ENCODE measurements around the gene ZNF774. TPM values are rescaled to one million over a fixed set of nuclear protein-coding genes. Genes with fewer than 3 reads are reported as not detected.

ZNF774 gene
- total RNA-seq, 4 donors from 2014 or later = 0.75 to 22.5 (median 10.2) TPM

DNA sequence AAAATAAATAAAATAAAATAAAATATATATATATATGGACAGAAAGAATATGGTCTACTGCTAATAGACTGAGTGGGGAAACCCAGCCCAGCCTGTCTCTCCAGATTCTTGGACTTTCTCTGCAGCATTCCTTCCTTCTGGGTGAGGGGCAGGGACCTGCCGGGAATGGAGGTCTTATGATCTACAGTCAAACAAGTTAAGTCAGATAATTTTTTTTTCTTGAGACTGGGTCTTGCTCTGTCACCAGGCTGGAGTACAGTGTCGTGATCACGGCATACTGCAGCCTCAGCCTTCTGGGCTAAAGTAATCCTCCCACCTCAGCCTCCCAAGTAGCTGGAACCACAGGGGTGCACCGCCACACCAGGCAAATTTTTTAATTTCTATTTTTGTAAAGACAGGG, 33.5 kb upstream of the ZNF774 start:
- WGBS, 2 donors (ENCODE audit: low coverage in 1 of 2) = 83 to 98% methylated on average over 2 to 4 of the region's 4 CpGs
- no peaks in the 10 kb centered on the region for H3K27me3 ChIP-seq
- TF ChIP-seq POLR2AphosphoS5 (IDR thresholded peaks at IDR 0.05) = no peak
- TF ChIP-seq POLR2A (IDR thresholded peaks at IDR 0.05) = no peak
- no peak for TF ChIP-seq EP300 (IDR thresholded peaks at IDR 0.05; ENCODE audit: low read depth)
- TF ChIP-seq, protein P1, sequence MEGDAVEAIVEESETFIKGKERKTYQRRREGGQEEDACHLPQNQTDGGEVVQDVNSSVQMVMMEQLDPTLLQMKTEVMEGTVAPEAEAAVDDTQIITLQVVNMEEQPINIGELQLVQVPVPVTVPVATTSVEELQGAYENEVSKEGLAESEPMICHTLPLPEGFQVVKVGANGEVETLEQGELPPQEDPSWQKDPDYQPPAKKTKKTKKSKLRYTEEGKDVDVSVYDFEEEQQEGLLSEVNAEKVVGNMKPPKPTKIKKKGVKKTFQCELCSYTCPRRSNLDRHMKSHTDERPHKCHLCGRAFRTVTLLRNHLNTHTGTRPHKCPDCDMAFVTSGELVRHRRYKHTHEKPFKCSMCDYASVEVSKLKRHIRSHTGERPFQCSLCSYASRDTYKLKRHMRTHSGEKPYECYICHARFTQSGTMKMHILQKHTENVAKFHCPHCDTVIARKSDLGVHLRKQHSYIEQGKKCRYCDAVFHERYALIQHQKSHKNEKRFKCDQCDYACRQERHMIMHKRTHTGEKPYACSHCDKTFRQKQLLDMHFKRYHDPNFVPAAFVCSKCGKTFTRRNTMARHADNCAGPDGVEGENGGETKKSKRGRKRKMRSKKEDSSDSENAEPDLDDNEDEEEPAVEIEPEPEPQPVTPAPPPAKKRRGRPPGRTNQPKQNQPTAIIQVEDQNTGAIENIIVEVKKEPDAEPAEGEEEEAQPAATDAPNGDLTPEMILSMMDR (IDR thresholded peaks at IDR 0.05) = no peak
- no peak overlapping the region for H3K27ac ChIP-seq
- DNase-seq = no peak
- H3K4me3 ChIP-seq = no peak overlapping the region
- no peaks in the 10 kb centered on the region for H3K36me3 ChIP-seq
- intact Hi-C loops (cut with DNase I; ENCODE audit: low total_unique reads) = loop anchor here (2.0 kb wide), 1 partner anchor 164 kb away; no protein-coding TSS in a partner anchor
- in situ Hi-C loops (cut with MboI; ENCODE audit: low pct_ligation_motif_present in 1 of 4, low pct_unique_long_range_greater_than_20kb in 1 of 4, low sequenced_read_pairs in 3 of 4) = loop anchor here in 2 of 4 donors (25.0 kb wide), 2 partner anchors 294 to 569 kb away; partner anchors contain the start of gene FES (in 1 of the 2)
- H3K4me1 ChIP-seq = peaks cover 11 to 34% (median 23%) of the 10 kb centered on the region in 4 donors
- no peaks in the 10 kb centered on the region for H3K9me3 ChIP-seq

DNA sequence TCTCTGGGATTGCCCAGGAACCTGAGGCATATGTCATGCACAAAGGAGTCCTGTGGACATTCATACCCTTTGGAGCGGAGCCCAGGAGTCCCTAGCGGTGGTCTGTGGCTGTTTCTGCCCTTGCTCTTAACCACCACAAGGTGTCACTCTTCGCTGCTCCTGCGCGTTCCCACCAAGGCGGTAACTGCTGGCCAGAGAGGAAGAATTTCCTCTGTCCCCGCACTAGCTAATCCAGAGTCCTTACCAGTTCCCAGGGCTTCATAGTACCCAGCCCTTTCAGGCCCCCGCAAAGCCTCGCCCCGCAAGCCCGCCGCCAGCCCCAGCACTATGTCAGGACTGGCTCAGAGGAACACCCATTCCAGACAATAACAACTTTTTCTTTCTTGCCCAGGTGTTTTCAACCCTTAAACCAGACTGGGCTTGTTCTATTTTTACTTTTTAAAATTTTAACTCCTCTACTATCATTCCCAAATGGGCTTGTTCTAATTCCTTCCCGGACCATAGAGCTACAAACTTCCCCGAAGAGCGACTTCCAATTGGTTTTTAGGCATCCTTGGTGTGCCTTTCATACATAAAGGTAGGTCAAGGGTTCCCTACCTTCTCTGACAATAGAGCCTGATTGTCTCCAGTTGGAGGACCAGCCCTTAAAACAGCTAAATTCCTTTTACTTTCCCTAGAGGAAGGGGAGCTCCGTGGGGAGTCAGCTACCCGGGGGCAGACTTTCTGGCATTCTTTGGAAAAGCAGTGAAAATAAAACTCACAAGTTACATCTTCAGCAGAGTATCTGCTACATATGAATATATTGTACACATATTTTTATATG, 31.8 kb upstream of the ZNF774 start:
- H3K4me3 ChIP-seq = peak overlapping the region in 1 of 4 donors; percentile 37
- WGBS, 2 donors (ENCODE audit: low coverage in 1 of 2) = 8 to 11% methylated on average over 13 to 17 of the region's 17 CpGs
- H3K4me1 ChIP-seq = peaks cover 11 to 28% (median 20%) of the 10 kb centered on the region in 4 donors

DNA sequence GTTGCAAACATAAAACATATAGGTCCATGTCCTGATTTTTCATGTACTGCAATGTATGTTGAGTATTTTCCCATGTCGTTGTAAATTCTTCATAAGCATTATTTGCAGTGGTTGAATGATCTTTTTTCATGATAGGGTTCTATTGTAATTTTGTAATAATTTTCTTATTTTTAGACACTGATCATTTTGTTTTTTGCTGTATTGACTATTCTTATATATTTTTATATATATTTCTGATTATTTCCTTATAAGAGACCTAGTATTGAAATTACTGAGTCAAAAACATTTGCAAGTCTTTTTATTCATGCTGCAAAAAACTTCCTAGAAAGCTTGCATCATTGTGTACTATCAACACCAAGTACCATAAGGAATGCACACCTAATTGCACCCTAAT, 31.2 kb upstream of the ZNF774 start:
- 29 to 48% methylated on average over 1 of the region's 1 CpG for whole genome bisulfite sequencing, 2 donors (ENCODE audit: low coverage in 1 of 2)
- DNase-seq = no peak
- H3K4me1 ChIP-seq = peaks cover 6 to 22% (median 14%) of the 10 kb centered on the region in 4 donors
- no peak overlapping the region for H3K4me3 ChIP-seq
- in situ Hi-C loops (cut with MboI; ENCODE audit: low pct_ligation_motif_present in 1 of 4, low pct_unique_long_range_greater_than_20kb in 1 of 4, low sequenced_read_pairs in 3 of 4) = loop anchor here (10.0 to 25.0 kb wide), 3 partner anchors 154 to 566 kb away; partner anchors contain the start of gene FES (in 1 of the 4)
- H3K36me3 ChIP-seq = no peaks in the 10 kb centered on the region
- H3K27ac ChIP-seq = peak overlapping the region in 2 of 4 donors; percentile 61 to 75
- no peak for TF ChIP-seq POLR2AphosphoS5 (IDR thresholded peaks at IDR 0.05)
- TF ChIP-seq, protein P1 (IDR thresholded peaks at IDR 0.05) = no peak
- no peak for TF ChIP-seq POLR2A (IDR thresholded peaks at IDR 0.05)
- no peak for TF ChIP-seq EP300 (IDR thresholded peaks at IDR 0.05; ENCODE audit: low read depth)
- intact Hi-C loops (cut with DNase I; ENCODE audit: low total_unique reads) = no loop called here
- no peaks in the 10 kb centered on the region for H3K9me3 ChIP-seq
- no peaks in the 10 kb centered on the region for H3K27me3 ChIP-seq

More for the DNA sequence above, 31.8 kb upstream of the ZNF774 start:
- peak overlapping the region; percentile 38 to 75 (median 58) for H3K27ac ChIP-seq
- no peak for TF ChIP-seq POLR2AphosphoS5 (IDR thresholded peaks at IDR 0.05)
- no peak for TF ChIP-seq EP300 (IDR thresholded peaks at IDR 0.05; ENCODE audit: low read depth)
- TF ChIP-seq POLR2A (IDR thresholded peaks at IDR 0.05) = no peak
- TF ChIP-seq, protein P1 (IDR thresholded peaks at IDR 0.05) = peak; percentile 98 to 99 (median 99)
- H3K27me3 ChIP-seq = no peaks in the 10 kb centered on the region
- H3K36me3 ChIP-seq = no peaks in the 10 kb centered on the region
- intact Hi-C loops (cut with DNase I; ENCODE audit: low total_unique reads) = no loop called here
- in situ Hi-C loops (cut with MboI; ENCODE audit: low pct_ligation_motif_present in 1 of 4, low pct_unique_long_range_greater_than_20kb in 1 of 4, low sequenced_read_pairs in 3 of 4) = loop anchor here (10.0 to 25.0 kb wide), 3 partner anchors 155 to 567 kb away; partner anchors contain the start of gene FES (in 1 of the 4)
- peak; percentile 79 for DNase-seq
- no peaks in the 10 kb centered on the region for H3K9me3 ChIP-seq

DNA sequence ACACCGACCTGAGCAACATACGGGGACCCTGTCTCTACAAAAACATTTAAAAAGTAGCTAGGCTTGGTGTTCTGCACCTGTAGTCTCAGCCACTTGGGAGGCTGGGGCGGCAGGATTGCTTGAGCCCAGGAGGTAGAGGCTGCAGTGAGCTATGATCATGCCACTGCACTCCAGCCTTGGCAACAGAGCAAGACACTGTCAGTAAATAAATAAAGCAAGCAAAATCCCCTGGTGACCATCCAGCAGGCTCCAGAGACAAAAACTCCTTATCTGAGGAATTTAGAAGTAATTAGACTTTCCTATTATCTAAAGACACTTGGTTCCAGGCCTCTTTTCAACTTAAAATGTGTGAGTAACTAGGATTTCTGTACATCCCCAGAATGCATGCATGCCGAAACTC, 29.5 kb upstream of the ZNF774 start:
- Histone ChIP-seq H3K4me3 (no peak overlapping the region), H3K4me1 (peaks cover 0 to 14% (median 10%) of the 10 kb centered on the region in 4 donors), H3K9me3 (no peaks in the 10 kb centered on the region), H3K36me3 (no peaks in the 10 kb centered on the region), H3K27me3 (no peaks in the 10 kb centered on the region), H3K27ac (no peak overlapping the region)
- WGBS, 2 donors (ENCODE audit: low coverage in 1 of 2) = 75 to 76% methylated on average over 2 to 4 of the region's 4 CpGs
- intact Hi-C loops (cut with DNase I; ENCODE audit: low total_unique reads) (no loop called here), in situ Hi-C loops (cut with MboI; ENCODE audit: low pct_ligation_motif_present in 1 of 4, low pct_unique_long_range_greater_than_20kb in 1 of 4, low sequenced_read_pairs in 3 of 4) (loop anchor here (10.0 to 25.0 kb wide), 3 partner anchors 152 to 565 kb away; partner anchors contain the start of gene FES (in 1 of the 4))
- no peak for DNase-seq
- TF ChIP-seq POLR2A (IDR thresholded peaks at IDR 0.05) = no peak
- no peak for TF ChIP-seq EP300 (IDR thresholded peaks at IDR 0.05; ENCODE audit: low read depth)
- TF ChIP-seq, protein P1 (IDR thresholded peaks at IDR 0.05) = no peak
- TF ChIP-seq POLR2AphosphoS5 (IDR thresholded peaks at IDR 0.05) = no peak
